SK-N-MC (cell line): ENCODE results near the gene NAA60.

Experiments
- EZH2 ChIP-seq: fragments of 200-600 bp; sonication (generic); IDR thresholded peaks from one replicate; pipeline ENCODE4 v1.6.1; 2017; ENCODE audit warnings: antibody characterized with exemption
- FOXP2 ChIP-seq: optimal IDR thresholded peaks from 2 replicates; pipeline ENCODE3; 2011; ENCODE audit warnings: mild to moderate bottlenecking, moderate library complexity; ENCODE audit not compliant: insufficient read depth; ENCODE audit errors: extremely low read length, control extremely low read depth
- POLR2AphosphoS5 ChIP-seq: IDR thresholded peaks from 2 replicates; pipeline ENCODE4 v1.6.1; 2012; ENCODE audit warnings: mild to moderate bottlenecking, low read depth, low read length, borderline replicate concordance

- TF ChIP-seq POLR2AphosphoS5 (no peak), EZH2 (no peak), FOXP2 (no peak)
These were observed 87.0 kb downstream of the NAA60 start for GRCh38 chr16:3530371-3530914.
